PFSK-1 (cell line): ENCODE measurements around the gene LRRC63.

ENCODE experiments used
- FOXP2 ChIP-seq: optimal IDR thresholded peaks from 2 replicates; pipeline ENCODE3; 2011; ENCODE audit warnings: borderline replicate concordance, control low read depth, inconsistent platforms; ENCODE audit not compliant: insufficient read depth; ENCODE audit errors: extremely low read length, extremely low read depth
- POLR2AphosphoS5 ChIP-seq: IDR thresholded peaks from 2 replicates; pipeline ENCODE4 v1.6.1; 2012; ENCODE audit warnings: low read depth, mild to moderate bottlenecking, control low read depth, low read length, moderate library complexity
- SIN3A ChIP-seq: IDR thresholded peaks from 2 replicates; pipeline ENCODE4 v1.6.1; 2012; ENCODE audit warnings: mild to moderate bottlenecking, low read length, moderate library complexity, borderline replicate concordance; ENCODE audit not compliant: insufficient read depth
- TAF1 ChIP-seq: IDR thresholded peaks from 2 replicates; pipeline ENCODE4 v1.6.1; 2012; ENCODE audit warnings: low read length, control low read depth, borderline replicate concordance; ENCODE audit not compliant: insufficient read depth
- TF ChIP-seq, protein P1 (sequence below), 2 experiments: IDR thresholded peaks; 2 replicates each; pipeline versions ENCODE4 v1.6.1 to v1.8.0; 2011 to 2012; ENCODE audit warnings: low read depth in 2 of 2, low read length in 2 of 2, control low read depth in 1 of 2, inconsistent platforms in 1 of 2, mild to moderate bottlenecking in 1 of 2, moderate library complexity in 1 of 2; ENCODE audit not compliant: insufficient read depth in 1 of 2

LRRC63 gene

DNA sequence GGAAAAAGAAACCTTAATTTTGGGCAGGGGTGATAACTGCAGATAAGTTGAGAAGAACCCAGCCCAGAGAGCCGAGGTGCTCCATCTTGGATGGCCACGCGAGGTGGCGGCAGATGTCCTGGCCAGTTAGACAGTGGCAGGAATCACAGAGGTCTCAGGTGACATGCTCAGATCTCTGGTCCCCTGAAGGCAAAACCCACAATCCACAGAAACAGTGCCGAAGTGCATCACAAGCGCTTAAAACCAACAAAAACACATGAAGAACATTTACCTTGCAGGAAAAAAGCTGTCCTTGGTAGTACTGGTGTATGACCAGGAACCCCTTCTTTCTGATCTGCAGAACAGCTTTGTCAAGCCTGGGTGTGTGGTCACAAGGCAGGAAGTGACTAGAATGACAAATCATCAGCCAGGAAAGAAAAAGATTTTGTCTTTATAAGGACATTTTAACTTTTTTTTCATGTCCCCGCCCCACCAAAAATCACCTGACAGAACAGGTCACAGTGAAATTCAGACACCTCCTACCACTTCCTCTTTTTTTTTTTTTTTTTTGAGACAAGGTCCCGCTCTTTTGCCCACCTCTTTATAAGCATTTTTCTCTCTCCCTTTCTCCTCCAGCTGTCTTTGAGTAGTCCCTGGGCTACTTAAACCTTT is 29.8 kb upstream of the LRRC63 start, which contains the start of gene LCP1:
Gene LCP1, minus strand, starts transcription at position 338 of the 651 bp plus-strand sequence. CDS start 22,515 bp downstream, outside the sequence.
- TF ChIP-seq TAF1 = no peak
- TF ChIP-seq, protein P1, sequence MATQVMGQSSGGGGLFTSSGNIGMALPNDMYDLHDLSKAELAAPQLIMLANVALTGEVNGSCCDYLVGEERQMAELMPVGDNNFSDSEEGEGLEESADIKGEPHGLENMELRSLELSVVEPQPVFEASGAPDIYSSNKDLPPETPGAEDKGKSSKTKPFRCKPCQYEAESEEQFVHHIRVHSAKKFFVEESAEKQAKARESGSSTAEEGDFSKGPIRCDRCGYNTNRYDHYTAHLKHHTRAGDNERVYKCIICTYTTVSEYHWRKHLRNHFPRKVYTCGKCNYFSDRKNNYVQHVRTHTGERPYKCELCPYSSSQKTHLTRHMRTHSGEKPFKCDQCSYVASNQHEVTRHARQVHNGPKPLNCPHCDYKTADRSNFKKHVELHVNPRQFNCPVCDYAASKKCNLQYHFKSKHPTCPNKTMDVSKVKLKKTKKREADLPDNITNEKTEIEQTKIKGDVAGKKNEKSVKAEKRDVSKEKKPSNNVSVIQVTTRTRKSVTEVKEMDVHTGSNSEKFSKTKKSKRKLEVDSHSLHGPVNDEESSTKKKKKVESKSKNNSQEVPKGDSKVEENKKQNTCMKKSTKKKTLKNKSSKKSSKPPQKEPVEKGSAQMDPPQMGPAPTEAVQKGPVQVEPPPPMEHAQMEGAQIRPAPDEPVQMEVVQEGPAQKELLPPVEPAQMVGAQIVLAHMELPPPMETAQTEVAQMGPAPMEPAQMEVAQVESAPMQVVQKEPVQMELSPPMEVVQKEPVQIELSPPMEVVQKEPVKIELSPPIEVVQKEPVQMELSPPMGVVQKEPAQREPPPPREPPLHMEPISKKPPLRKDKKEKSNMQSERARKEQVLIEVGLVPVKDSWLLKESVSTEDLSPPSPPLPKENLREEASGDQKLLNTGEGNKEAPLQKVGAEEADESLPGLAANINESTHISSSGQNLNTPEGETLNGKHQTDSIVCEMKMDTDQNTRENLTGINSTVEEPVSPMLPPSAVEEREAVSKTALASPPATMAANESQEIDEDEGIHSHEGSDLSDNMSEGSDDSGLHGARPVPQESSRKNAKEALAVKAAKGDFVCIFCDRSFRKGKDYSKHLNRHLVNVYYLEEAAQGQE (IDR thresholded peaks at IDR 0.05; ENCODE audit: insufficient read depth in 1 of 2, low read depth in 2 of 2, low read length in 2 of 2) = no peak
- no peak for TF ChIP-seq SIN3A
- TF ChIP-seq FOXP2 = no peak
- no peak for TF ChIP-seq POLR2AphosphoS5

DNA sequence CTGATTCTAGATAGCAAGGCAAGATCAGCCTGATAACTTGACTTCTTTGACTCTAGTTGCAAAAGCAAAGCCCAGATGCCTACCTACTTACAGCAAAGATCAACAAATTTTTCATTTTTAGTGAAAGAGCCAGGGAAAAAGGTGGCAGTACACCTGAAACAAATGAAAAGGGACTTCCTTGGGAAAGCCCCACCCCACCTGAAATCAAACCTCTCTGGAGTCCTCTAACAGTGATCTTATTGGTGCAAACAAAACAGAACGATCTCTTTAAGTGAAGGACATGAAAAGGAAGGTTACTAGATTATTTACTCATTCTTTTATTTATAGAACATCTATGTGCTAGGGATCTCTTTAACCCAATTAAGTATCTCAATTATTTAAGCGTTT is 29.2 kb upstream of the LRRC63 start:
- TF ChIP-seq FOXP2 (no peak), POLR2AphosphoS5 (no peak), TAF1 (no peak), SIN3A (no peak)
- TF ChIP-seq, protein P1 (IDR thresholded peaks at IDR 0.05; ENCODE audit: insufficient read depth in 1 of 2, low read depth in 2 of 2, low read length in 2 of 2) = no peak

DNA sequence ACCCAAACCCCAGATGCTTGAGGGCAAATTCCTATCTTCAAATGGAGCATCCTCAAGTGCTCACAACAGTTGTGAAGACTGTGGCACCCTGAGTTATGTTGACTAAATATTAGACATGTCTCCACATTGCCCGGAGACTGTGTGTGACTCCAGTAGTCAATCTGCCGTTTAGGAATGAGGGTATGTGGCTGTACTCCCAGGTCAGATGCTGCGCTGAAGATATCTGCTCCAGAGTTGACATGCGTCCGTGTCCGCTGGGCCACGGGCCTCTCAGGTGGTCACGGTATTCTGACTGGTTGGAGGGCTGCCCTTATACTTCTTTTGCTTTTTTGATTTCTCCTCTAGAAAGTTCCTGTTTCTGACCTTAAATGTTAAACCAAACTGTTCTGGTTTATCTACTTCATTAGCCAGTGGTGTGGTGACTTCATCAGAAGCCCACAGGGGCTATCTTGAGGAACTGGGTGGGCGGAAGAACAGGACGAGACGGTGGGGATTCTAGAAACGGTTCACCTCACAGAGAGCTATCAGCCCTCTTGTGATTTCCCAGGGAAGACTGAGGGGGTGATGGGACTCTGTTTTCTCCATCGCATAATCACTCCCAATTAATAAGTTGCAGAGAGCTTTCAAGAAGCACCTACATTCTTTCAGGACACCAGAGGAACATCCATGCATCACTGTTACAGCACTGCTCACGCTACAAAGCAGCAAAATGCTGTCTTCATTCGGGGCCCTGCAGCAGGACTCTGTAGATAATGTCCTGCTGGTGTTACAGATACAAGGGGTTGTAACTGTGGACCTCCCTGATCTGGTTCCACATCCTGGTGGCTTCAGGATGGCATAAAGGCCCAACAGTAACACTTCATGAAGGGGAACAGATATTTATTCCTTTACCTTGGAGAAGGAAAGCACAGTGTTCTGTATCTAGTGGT is 28.4 kb upstream of the LRRC63 start:
- TF ChIP-seq TAF1 = no peak
- no peak for TF ChIP-seq SIN3A
- TF ChIP-seq FOXP2 = no peak

DNA sequence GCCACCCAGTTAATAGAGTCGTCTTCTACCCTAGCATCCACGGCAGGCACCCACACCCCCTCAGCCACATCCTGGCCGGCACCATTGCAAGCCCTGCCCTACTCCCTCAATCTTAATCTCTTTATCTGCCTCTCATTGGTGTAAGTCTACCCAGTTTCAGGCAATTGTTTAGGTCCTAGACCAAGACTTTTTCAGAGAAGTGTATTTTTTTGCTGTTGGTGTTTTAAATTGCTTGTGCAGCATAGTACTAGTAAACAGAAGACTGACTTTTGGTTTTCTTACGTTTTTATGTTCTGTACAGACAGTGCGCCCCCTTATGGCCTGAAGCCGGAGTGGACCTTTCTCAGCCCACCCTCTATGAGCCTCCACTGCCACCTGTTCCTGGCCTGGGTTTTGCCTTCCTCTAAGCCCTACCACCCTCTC is 27.4 kb upstream of the LRRC63 start:
- TF ChIP-seq SIN3A = no peak

DNA sequence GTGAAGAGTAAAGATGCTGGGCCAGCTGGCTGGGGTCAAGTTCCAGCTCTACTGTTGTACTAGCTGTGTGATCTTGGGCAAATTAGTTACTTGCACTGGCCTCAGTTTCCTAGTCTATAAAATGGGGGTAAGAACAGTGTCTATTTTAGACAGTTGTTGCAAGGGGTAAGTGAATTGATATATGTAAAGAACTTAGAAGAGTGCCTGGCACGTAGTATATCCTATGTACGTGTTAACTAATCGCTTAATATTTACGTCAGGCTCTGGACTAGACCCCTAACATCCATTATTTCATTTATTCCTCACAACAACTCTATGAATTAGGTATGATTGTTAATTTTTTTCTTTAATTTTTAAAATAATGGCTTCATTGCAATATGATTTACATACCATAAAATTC is 26.1 kb upstream of the LRRC63 start:
- TF ChIP-seq POLR2AphosphoS5 (no peak), FOXP2 (no peak), TAF1 (no peak), SIN3A (no peak)
- TF ChIP-seq, protein P1 (IDR thresholded peaks at IDR 0.05; ENCODE audit: insufficient read depth in 1 of 2, low read depth in 2 of 2, low read length in 2 of 2) = no peak

DNA sequence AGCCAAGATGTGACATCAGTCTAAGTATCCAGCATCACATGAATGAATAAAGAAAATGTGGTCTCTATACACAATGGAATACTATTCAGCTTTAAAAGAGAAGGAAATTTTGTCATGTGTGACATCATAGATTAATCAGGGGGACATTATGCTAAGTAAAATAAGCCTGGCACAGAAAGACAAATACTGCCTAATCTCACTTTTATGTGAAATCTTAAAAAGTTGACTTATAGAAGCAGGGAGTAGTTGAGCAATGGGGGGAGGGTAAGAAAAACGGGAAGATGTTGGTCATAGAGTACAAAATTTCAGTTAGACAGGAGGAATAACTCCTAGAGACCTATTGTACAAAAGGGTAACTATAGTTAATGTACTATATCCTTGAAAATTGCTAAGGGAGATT is 19.3 kb upstream of the LRRC63 start:
- TF ChIP-seq POLR2AphosphoS5 (no peak), FOXP2 (no peak), TAF1 (no peak), SIN3A (no peak)
- TF ChIP-seq, protein P1 (IDR thresholded peaks at IDR 0.05; ENCODE audit: insufficient read depth in 1 of 2, low read depth in 2 of 2, low read length in 2 of 2) = no peak
